Measurements from ENCODE around the gene TENM4. TPM values are rescaled to one million over a fixed set of nuclear protein-coding genes. Genes with fewer than 3 reads are reported as not detected.

The TENM4 gene
- polyA plus RNA-seq, 2 of the 4 experiments (the other 2 are of a cell fraction): 0.06 to 0.31 TPM

DNA sequence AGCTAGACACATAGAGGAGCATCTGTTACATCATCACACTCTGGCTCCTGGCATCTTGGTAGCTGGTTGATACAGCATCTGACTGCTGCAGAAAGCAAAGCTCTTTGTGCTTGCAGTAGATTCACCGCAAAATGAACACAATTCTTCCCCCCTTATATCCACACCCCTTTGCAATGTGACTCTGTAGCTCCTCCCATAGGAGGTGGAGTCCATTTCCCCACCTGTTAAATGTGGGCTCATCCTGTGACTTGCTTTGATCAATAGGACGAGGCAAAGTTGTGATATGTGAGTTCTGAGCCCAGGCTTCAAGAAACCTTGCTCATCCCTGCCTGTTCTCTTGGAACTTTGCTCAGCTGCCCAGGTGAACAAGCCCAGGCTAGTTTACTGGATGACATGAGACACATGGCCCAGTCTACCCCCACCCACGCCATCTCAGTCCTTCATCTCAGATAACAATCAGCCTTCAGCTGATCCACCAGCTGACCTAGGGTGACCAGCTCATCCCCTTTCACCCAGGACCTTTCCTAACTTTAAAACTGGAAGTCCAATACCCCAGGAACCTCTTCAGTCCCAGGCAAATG is 272.2 kb downstream of the TENM4 start:
- WGBS (ENCODE audit: missing lambda C conversion rate): 15% methylated on average over 3 of the region's 3 CpGs
- no peak for DNase-seq (ENCODE audit: low read depth in 1 of 2, low spot score in 1 of 2)

DNA sequence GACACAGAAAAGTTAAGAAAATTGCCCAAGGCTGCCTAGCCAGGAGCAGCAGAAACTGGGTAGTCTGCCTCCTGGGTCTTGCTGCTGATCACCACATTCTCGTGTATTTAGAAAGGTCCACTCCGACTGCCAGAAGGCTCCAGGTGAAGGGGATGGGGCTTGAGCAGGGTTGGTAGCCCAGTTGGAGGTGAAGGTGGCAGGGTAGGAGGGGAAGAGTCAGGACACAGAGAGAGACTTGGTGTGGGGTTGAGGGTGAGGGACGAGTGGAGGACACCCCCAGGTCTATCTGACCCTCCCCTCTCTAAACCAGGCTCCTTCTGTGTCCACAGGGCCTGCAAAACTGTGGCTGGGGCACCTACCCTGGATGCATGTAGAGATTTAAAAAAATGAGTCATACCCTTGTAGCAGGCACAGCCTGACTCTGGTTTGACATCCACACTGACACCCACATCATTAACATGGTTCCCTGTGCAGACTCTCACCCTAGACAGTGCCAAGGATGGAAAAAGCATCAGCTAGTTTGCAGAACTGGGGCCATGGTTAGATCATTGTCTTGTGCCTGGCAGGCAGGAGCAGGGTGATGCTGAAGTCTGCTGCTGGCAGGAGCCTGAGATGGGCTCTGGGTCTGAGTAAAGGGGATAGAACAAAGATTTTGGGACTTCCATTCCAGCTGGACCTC is 273.2 kb downstream of the TENM4 start:
- Histone ChIP-seq H3K4me2 (no peak overlapping the region), H3K9me3 (no peaks in the 10 kb centered on the region), H3K4me1 (no peaks in the 10 kb centered on the region), H3K4me3 (no peak overlapping the region), H3K27ac (no peak overlapping the region)
- POLR2A ChIA-PET: no interaction called here
- CTCF ChIA-PET: interaction anchor here (0.7 to 1.5 kb wide), 4 partner anchors 8 to 325 kb away, joined by 3 to 4 read pairs (median 4); no protein-coding TSS in a partner anchor
- 5% methylated on average over 3 of the region's 3 CpGs for WGBS (ENCODE audit: missing lambda C conversion rate)
- ATAC-seq (no peak), DNase-seq (ENCODE audit: low read depth in 1 of 2, low spot score in 1 of 2) (no peak), FAIRE-seq (no peak)
- TF ChIP-seq SMC3 (IDR thresholded peaks at IDR 0.05) (no peak), ZNF302 (CRISPR knock-in tag; IDR thresholded peaks at IDR 0.05) (no peak), MAFK (IDR thresholded peaks at IDR 0.05; ENCODE audit: partially characterized antibody) (no peak), MYC (IDR thresholded peaks at IDR 0.05; ENCODE audit: borderline replicate concordance, low read length) (no peak), FOXS1 (CRISPR knock-in tag; IDR thresholded peaks at IDR 0.05) (no peak), FOSB (CRISPR knock-in tag; IDR thresholded peaks at IDR 0.05) (no peak), JUN (IDR thresholded peaks at IDR 0.05) (no peak), ZSCAN20 (CRISPR knock-in tag; IDR thresholded peaks at IDR 0.05) (no peak), JUNB (IDR thresholded peaks at IDR 0.05) (no peak), NFE2L2 (conservative IDR thresholded peaks at IDR 0.05; ENCODE audit: low read length) (no peak), RCOR1 (IDR thresholded peaks at IDR 0.05; ENCODE audit: low read depth, low read length) (no peak), HOXA7 (CRISPR knock-in tag; IDR thresholded peaks at IDR 0.05) (no peak)

More for the DNA sequence above, 272.2 kb downstream of the TENM4 start:
- TF ChIP-seq FOSB (CRISPR knock-in tag; IDR thresholded peaks at IDR 0.05): no peak
- H3K4me1 ChIP-seq: no peaks in the 10 kb centered on the region
- ATAC-seq: no peak
- ChIA-PET POLR2A (no interaction called here), CTCF (interaction anchor here (0.7 to 1.5 kb wide), 5 partner anchors 9 to 324 kb away, joined by 3 to 4 read pairs (median 4); no protein-coding TSS in a partner anchor)
- H3K4me3 ChIP-seq: no peak overlapping the region
- H3K4me2 ChIP-seq: no peak overlapping the region
- no peak for FAIRE-seq
- no peaks in the 10 kb centered on the region for H3K9me3 ChIP-seq
- H3K27ac ChIP-seq: no peak overlapping the region

DNA sequence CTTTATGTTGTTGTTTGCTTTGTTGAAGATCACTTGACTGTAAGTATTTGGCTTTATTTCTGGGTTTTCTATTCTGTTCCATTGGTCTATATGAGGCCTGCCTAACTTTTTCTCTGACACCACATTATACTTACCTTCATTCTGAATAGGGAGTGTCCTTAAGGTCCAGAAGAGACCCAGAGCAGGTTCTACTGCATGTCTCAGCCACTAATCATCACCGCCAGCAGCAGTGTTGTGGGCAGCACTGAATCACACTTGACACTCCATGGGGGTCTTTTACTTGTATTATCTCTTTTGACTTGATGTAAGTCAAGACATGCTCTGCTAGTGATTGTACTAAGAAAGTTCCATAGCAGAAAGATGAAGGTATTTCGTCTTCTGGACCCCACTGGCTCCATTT is 274.9 kb downstream of the TENM4 start:
- no peak overlapping the region for H3K27ac ChIP-seq
- DNase-seq (ENCODE audit: low read depth in 1 of 2, low spot score in 1 of 2): no peak
- ATAC-seq: no peak
- no peak for FAIRE-seq
- ChIA-PET POLR2A (no interaction called here), CTCF (no interaction called here)
- no peak overlapping the region for H3K4me2 ChIP-seq
- H3K9me3 ChIP-seq: no peaks in the 10 kb centered on the region
- H3K4me3 ChIP-seq: no peak overlapping the region
- 12% methylated on average over 2 of the region's 2 CpGs for WGBS (ENCODE audit: missing lambda C conversion rate)
- TF ChIP-seq, protein P1, sequence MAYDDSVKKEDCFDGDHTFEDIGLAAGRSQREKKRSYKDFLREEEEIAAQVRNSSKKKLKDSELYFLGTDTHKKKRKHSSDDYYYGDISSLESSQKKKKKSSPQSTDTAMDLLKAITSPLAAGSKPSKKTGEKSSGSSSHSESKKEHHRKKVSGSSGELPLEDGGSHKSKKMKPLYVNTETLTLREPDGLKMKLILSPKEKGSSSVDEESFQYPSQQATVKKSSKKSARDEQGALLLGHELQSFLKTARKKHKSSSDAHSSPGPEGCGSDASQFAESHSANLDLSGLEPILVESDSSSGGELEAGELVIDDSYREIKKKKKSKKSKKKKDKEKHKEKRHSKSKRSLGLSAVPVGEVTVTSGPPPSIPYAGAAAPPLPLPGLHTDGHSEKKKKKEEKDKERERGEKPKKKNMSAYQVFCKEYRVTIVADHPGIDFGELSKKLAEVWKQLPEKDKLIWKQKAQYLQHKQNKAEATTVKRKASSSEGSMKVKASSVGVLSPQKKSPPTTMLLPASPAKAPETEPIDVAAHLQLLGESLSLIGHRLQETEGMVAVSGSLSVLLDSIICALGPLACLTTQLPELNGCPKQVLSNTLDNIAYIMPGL (CRISPR knock-in tag; IDR thresholded peaks at IDR 0.05; ENCODE audit: borderline replicate concordance): no peak
- TF ChIP-seq RFX5 (IDR thresholded peaks at IDR 0.05) (no peak), ZFP36 (IDR thresholded peaks at IDR 0.05; ENCODE audit: borderline replicate concordance, partially characterized antibody) (no peak), CHD4 (IDR thresholded peaks at IDR 0.05; ENCODE audit: borderline replicate concordance) (no peak), HOXA7 (CRISPR knock-in tag; IDR thresholded peaks at IDR 0.05) (no peak), FOSL2 (IDR thresholded peaks at IDR 0.05) (no peak), FOSL2 (CRISPR knock-in tag; IDR thresholded peaks at IDR 0.05) (no peak), NFE2L2 (conservative IDR thresholded peaks at IDR 0.05; ENCODE audit: low read length) (no peak), HEYL (CRISPR knock-in tag; IDR thresholded peaks at IDR 0.05) (no peak), NR3C1 (IDR thresholded peaks at IDR 0.05) (no peak), POLR2AphosphoS2 (conservative IDR thresholded peaks at IDR 0.05; ENCODE audit: low read length) (no peak), CBX2 (IDR thresholded peaks at IDR 0.05; ENCODE audit: borderline replicate concordance, low read depth) (no peak), GATA3 (IDR thresholded peaks at IDR 0.05; ENCODE audit: borderline replicate concordance) (no peak), SREBF2 (IDR thresholded peaks at IDR 0.05) (no peak)
- TF ChIP-seq, protein P2, sequence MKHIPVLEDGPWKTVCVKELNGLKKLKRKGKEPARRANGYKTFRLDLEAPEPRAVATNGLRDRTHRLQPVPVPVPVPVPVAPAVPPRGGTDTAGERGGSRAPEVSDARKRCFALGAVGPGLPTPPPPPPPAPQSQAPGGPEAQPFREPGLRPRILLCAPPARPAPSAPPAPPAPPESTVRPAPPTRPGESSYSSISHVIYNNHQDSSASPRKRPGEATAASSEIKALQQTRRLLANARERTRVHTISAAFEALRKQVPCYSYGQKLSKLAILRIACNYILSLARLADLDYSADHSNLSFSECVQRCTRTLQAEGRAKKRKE (CRISPR knock-in tag; IDR thresholded peaks at IDR 0.05; ENCODE audit: low read depth): no peak
- TF ChIP-seq, protein P3, sequence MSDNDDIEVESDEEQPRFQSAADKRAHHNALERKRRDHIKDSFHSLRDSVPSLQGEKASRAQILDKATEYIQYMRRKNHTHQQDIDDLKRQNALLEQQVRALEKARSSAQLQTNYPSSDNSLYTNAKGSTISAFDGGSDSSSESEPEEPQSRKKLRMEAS (IDR thresholded peaks at IDR 0.05): no peak
- TF ChIP-seq, protein P4, sequence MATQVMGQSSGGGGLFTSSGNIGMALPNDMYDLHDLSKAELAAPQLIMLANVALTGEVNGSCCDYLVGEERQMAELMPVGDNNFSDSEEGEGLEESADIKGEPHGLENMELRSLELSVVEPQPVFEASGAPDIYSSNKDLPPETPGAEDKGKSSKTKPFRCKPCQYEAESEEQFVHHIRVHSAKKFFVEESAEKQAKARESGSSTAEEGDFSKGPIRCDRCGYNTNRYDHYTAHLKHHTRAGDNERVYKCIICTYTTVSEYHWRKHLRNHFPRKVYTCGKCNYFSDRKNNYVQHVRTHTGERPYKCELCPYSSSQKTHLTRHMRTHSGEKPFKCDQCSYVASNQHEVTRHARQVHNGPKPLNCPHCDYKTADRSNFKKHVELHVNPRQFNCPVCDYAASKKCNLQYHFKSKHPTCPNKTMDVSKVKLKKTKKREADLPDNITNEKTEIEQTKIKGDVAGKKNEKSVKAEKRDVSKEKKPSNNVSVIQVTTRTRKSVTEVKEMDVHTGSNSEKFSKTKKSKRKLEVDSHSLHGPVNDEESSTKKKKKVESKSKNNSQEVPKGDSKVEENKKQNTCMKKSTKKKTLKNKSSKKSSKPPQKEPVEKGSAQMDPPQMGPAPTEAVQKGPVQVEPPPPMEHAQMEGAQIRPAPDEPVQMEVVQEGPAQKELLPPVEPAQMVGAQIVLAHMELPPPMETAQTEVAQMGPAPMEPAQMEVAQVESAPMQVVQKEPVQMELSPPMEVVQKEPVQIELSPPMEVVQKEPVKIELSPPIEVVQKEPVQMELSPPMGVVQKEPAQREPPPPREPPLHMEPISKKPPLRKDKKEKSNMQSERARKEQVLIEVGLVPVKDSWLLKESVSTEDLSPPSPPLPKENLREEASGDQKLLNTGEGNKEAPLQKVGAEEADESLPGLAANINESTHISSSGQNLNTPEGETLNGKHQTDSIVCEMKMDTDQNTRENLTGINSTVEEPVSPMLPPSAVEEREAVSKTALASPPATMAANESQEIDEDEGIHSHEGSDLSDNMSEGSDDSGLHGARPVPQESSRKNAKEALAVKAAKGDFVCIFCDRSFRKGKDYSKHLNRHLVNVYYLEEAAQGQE (IDR thresholded peaks at IDR 0.05): no peak
- TF ChIP-seq, protein P5, sequence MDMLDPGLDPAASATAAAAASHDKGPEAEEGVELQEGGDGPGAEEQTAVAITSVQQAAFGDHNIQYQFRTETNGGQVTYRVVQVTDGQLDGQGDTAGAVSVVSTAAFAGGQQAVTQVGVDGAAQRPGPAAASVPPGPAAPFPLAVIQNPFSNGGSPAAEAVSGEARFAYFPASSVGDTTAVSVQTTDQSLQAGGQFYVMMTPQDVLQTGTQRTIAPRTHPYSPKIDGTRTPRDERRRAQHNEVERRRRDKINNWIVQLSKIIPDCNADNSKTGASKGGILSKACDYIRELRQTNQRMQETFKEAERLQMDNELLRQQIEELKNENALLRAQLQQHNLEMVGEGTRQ (IDR thresholded peaks at IDR 0.05): no peak
- H3K4me1 ChIP-seq: no peaks in the 10 kb centered on the region
